Transverse colon (tissue), 4 donors: ENCODE data around the gene ZER1. TPM values are rescaled to one million over a fixed set of nuclear protein-coding genes. Genes with fewer than 3 reads are reported as not detected.

Experiments used
- DNase-seq: peaks from one replicate; pipeline ENCODE4 v3.0.0-alpha.2; 2019
- H3K27ac ChIP-seq, 4 donors: fragments of 200-600 bp; sonication (generic); 2 replicates each; pipeline ENCODE4 v1.5.1; 2016 to 2018; ENCODE audit warnings: inconsistent platforms in 4 of 4
- H3K27me3 ChIP-seq: fragments of 200-600 bp; sonication (generic); 2 replicates; pipeline ENCODE4 v1.5.1; 2017; ENCODE audit warnings: inconsistent platforms
- H3K36me3 ChIP-seq, 4 donors: fragments of 200-600 bp; sonication (generic); 2 replicates each; pipeline ENCODE4 v1.5.1; 2017 to 2019; ENCODE audit warnings: inconsistent platforms in 4 of 4
- H3K4me1 ChIP-seq, 4 donors: fragments of 200-600 bp; sonication (generic); 2 replicates each; pipeline ENCODE4 v1.5.1; 2017 to 2020; ENCODE audit warnings: inconsistent platforms in 4 of 4
- H3K4me3 ChIP-seq, 4 donors: fragments of 200-600 bp; sonication (generic); 1 replicate in 1 of 4; 2 replicates in 3 of 4; pipeline versions ENCODE4 v1.5.1 to v1.6.1; 2017 to 2019; ENCODE audit warnings: inconsistent platforms in 4 of 4
- H3K9me3 ChIP-seq, 2 donors: fragments of 200-600 bp; sonication (generic); 2 replicates each; pipeline ENCODE4 v1.5.1; 2017 to 2019; ENCODE audit warnings: inconsistent platforms in 2 of 2
- EP300 ChIP-seq: sonication (generic); formaldehyde crosslinking; IDR thresholded peaks from one replicate; pipeline ENCODE4 v1.6.1; 2017; ENCODE audit warnings: antibody characterized with exemption, low read depth
- POLR2A ChIP-seq: fragments of 450-650 bp; IDR thresholded peaks from one replicate; pipeline ENCODE4 v1.6.1; 2016; ENCODE audit warnings: antibody characterized with exemption, mild to moderate bottlenecking, moderate library complexity
- POLR2AphosphoS5 ChIP-seq, 3 donors: sonication (generic); formaldehyde crosslinking; IDR thresholded peaks; one replicate each; pipeline ENCODE4 v1.6.1; 2016; ENCODE audit warnings: antibody characterized with exemption in 3 of 3
- WGBS, 2 donors: methylation state at CpG; one replicate each; pipeline ENCODE4 v1.1.5; 2018; ENCODE audit warnings: low coverage in 1 of 2; 5-methylcytosine and 5-hydroxymethylcytosine counted together
- in situ Hi-C, 4 donors: fragments of 200-750 bp; cut with MboI; loops; one replicate each; pipeline versions ENCODE4 v1.15.0 to v1.15.1; 2017; ENCODE audit warnings: low sequenced_read_pairs in 3 of 4, low pct_ligation_motif_present in 1 of 4, low pct_unique_long_range_greater_than_20kb in 1 of 4
- intact Hi-C: fragments of 100-400 bp; cut with DNase I; formaldehyde crosslinking; loops from one replicate; pipeline ENCODE4 v1.15.1; 2023; ENCODE audit warnings: low total_unique reads
- total RNA-seq, 4 donors: library from RNA; depleted of rRNA; stranded (reverse); fragments of >200 nt; gene quantifications; one replicate each; pipeline ENCODE4 v1.1.0, GENCODE V29; 2016
- TF ChIP-seq, protein P1 (sequence below), 5 experiments: fragments of 200-600 bp in 3 of 5; fragments of 450-650 bp in 2 of 5; sonication (generic) in 3 of 5; IDR thresholded peaks; 1 replicate in 2 of 5; 2 replicates in 3 of 5; pipeline ENCODE4 v1.5.1; 2016 to 2017; ENCODE audit warnings: antibody characterized with exemption in 5 of 5, inconsistent platforms in 3 of 5, mild to moderate bottlenecking in 2 of 5, moderate library complexity in 1 of 5

Gene ZER1
- total RNA-seq = 100 to 1,000 TPM in 1 of 4 donors, 10 to 100 TPM in 3; 57.5 to 116 (median 73.8) TPM

DNA sequence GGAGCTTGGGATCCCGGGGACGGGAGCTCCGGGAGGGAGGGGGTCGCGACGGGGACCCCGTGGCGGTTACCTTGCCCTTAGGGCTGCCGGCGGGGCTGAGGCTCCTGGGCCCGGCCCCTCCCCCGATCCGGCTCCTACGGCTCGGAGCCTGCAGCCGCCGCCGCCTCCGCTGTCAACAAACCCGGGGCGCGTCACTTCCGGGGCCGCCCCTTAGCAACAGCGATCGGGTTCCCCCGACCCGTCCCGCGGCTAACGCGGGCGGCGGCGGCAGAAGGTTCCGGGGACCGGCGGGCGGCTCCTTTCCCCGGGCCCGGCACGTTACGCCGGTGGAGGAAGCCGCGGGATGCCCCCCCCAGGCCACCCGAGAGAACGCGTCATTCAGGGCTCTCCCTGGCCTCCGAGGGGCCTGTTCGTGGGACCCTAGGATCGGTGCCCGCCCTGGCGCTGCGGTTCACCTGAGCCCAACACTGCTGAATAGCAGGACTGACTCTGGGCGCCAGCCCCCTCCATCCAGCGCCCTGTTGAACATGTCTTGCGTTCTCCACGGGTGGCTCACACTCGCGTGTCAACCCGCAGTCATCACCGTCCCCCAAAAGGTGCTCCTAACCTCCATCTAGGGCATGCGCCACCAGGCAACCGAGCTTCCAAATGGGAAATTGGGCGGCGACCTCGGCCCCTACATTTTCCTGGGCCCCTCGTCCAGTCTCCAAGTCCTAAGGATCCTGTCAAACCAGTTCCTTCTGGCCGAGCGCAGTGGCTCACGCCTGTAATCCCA lies at the start of gene ZER1:
TSS of gene ZER1 (minus strand) at position 183 of the 775 bp plus-strand sequence. CDS start 16,362 bp downstream, outside the sequence.
- DNase-seq = peak; percentile 96
- in situ Hi-C loops (no loop called here), intact Hi-C loops (loop anchor here (1.0 kb wide), 1 partner anchor 15 kb away; the partner anchor contains the start of gene TBC1D13)
- Histone ChIP-seq H3K27ac (peak within 1 kb of the TSS; percentile 91 to 96 (median 94)), H3K9me3 (no peaks in the 10 kb centered on the region), H3K36me3 (no peaks in the 10 kb centered on the region), H3K4me3 (peak within 1 kb of the TSS; percentile 76 to 94 (median 84)), H3K4me1 (peaks cover 9 to 21% (median 14%) of the 10 kb centered on the region in 4 donors), H3K27me3 (no peaks in the 10 kb centered on the region)
- TF ChIP-seq POLR2A = peak; percentile 75
- peak; percentile 59 for TF ChIP-seq EP300
- TF ChIP-seq, protein P1, sequence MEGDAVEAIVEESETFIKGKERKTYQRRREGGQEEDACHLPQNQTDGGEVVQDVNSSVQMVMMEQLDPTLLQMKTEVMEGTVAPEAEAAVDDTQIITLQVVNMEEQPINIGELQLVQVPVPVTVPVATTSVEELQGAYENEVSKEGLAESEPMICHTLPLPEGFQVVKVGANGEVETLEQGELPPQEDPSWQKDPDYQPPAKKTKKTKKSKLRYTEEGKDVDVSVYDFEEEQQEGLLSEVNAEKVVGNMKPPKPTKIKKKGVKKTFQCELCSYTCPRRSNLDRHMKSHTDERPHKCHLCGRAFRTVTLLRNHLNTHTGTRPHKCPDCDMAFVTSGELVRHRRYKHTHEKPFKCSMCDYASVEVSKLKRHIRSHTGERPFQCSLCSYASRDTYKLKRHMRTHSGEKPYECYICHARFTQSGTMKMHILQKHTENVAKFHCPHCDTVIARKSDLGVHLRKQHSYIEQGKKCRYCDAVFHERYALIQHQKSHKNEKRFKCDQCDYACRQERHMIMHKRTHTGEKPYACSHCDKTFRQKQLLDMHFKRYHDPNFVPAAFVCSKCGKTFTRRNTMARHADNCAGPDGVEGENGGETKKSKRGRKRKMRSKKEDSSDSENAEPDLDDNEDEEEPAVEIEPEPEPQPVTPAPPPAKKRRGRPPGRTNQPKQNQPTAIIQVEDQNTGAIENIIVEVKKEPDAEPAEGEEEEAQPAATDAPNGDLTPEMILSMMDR (IDR thresholded peaks at IDR 0.05) = peak in 1 of 5 experiments; percentile 9
- peak; percentile 82 to 88 (median 88) for TF ChIP-seq POLR2AphosphoS5 (IDR thresholded peaks at IDR 0.05)
- 0 to 5% methylated on average over 7 to 61 of the region's 72 CpGs for WGBS, 2 donors

DNA sequence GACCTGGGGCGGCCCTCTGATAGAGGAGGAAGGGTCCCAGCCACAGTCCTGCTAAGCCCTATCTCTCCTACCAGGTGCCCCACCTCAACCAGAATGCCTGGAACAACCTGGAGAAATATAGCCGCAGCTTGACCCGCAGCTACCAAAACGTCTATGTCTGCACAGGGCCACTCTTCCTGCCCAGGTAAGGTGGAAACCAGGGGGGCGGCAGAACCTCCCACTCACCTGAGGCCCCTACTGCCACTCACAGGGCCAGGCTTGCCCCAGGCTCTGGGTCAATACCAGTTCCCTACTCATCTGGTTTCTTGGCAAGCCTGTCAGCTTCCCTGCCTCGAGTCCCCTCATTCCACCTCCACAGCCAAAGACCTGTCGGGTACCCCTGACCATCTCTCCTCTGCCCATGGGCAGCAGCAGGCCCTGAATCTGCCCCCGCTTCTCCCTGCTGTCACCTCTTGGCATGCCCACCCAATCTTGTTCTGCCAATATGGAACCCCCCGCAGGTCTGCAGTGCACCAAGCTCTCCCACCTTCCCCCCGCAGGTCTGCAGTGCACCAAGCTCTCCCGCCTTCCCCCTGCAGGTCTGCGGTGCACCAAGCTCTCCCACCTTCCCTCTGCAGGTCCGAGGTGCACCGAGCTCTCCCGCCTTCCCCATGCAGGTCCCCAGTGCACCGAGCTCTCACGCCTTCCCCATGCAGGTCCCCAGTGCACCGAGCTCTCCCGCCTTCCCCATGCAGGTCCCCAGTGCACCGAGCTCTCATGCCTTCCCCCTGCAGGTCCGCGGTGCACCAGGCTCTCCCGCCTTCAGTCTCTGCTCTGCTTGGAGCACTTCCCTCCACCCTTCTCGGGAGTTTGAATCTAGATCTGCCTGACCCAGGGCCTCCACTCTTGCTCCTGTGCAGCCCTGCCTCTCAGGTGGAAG lies 49.2 kb upstream of the ZER1 start:
- Histone ChIP-seq H3K9me3 (no peaks in the 10 kb centered on the region), H3K27me3 (no peaks in the 10 kb centered on the region), H3K36me3 (no peaks in the 10 kb centered on the region), H3K4me3 (no peak overlapping the region), H3K27ac (no peak overlapping the region), H3K4me1 (peaks cover 10 to 18% (median 16%) of the 10 kb centered on the region in 4 donors)
- intact Hi-C loops (no loop called here), in situ Hi-C loops (no loop called here)
- WGBS, 2 donors = 85% methylated on average over 24 of the region's 24 CpGs; no CpG with 5 or more reads in 1 of the 2 donors
- TF ChIP-seq POLR2A = no peak
- TF ChIP-seq, protein P1 (IDR thresholded peaks at IDR 0.05) = no peak
- TF ChIP-seq EP300 = no peak
- no peak for TF ChIP-seq POLR2AphosphoS5 (IDR thresholded peaks at IDR 0.05)
- DNase-seq = no peak

DNA sequence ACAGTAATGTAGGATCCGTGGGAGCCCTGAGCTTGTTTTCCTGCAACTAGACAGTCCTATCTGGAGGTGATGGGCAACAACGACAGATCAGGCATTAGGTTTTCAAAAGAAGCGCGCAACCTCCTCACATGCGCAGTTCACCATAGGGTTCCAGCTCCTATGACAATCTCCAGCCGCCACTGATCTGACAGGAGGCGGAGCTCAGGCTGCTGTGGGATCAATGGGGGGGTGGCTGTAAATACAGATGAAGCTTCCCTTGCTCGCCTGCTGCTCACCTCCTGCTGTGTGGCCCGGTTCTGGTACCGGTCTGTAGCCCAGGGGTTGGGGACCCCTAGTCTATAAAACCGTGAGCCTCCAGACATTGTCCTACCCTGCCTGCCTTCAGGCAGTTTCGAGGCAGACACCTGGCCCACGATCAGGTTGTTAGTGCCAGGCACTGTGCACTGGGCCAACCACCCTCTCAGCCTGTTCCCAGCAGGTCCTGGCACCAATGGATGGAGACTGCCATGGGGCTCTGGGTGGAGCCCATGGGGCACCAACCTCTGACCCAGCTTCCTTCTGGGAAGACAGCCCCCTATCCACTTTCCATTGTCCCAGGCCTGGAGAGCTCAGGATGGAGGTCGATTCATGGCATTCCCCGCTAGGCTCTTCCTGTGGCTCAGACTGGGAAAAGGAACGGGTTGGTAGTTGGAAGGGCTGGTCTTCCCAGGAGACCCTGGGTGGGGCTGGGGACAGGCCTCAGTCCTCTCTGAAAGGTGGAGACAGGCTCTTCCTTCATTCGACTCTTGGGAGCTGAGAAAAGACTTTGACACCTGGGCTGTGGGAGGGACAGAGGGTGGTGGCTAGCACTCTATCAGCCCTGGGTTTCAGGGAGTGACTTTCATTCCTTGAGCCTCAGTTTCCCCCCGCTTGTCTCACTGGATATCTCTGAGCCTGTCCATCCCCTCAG lies 48.3 kb upstream of the ZER1 start:
- WGBS, 2 donors = 40 to 62% methylated on average over 3 to 18 of the region's 18 CpGs
- in situ Hi-C loops = no loop called here
- no peaks in the 10 kb centered on the region for H3K27me3 ChIP-seq
- DNase-seq = peak; percentile 47
- H3K4me3 ChIP-seq = peak overlapping the region in 1 of 4 donors; percentile 57
- intact Hi-C loops = no loop called here
- no peaks in the 10 kb centered on the region for H3K36me3 ChIP-seq
- TF ChIP-seq POLR2A (no peak), POLR2AphosphoS5 (IDR thresholded peaks at IDR 0.05) (peak in 2 of 3 donors; percentile 53 to 81)
- H3K27ac ChIP-seq = peak overlapping the region in 2 of 4 donors; percentile 45 to 95
- no peaks in the 10 kb centered on the region for H3K9me3 ChIP-seq
- peaks cover 10 to 18% (median 16%) of the 10 kb centered on the region in 4 donors for H3K4me1 ChIP-seq
